Measurements from ENCODE around the gene CAMK2N2.

Gene CAMK2N2

DNA sequence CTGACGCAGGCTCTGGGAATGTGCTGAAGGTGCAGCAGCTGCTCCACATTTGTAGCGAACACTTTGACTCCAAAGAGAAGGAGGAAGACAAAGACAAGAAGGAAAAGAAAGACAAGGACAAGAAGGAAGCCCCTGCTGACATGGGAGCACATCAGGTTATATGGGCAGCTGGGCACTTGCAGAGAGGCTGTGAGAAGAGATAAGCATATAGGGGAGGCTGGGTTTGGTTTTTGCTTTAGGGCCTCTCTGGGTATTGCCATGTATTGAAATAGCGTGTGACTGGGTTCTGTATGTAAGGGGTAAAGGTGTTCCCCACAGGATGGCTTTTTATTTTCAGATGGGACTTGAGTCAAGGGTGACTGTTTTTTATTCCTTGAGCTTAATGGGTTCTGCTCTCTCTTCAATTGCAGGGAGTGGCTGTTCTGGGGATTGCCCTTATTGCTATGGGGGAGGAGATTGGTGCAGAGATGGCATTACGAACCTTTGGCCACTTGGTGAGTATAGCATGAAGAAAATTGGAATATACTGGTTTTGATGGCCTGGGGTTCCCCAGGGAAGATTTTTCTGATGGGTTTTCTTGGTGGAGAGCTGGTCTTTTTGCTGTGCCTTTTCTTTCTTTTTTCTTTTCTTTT, 45.1 kb upstream of the CAMK2N2 start:
- Histone ChIP-seq H3K27ac (ENCODE audit: low read length) (no peak overlapping the region), H3K4me1 (ENCODE audit: low read length) (no peaks in the 10 kb centered on the region), H3K9ac (ENCODE audit: low read length) (no peak overlapping the region), H2AFZ (ENCODE audit: low read length) (no peak overlapping the region), H3K27me3 (replicated peaks; ENCODE audit: insufficient read depth, low read length) (no peaks in the 10 kb centered on the region), H3K4me2 (ENCODE audit: low read depth, low read length) (no peak overlapping the region), H3K9me2 (replicated peaks; ENCODE audit: insufficient read depth, low read length) (no peaks in the 10 kb centered on the region), H3K4me3 (ENCODE audit: low read length) (no peak overlapping the region), H3K36me3 (replicated peaks; ENCODE audit: insufficient read depth, low read length) (peaks cover 64% of the 10 kb centered on the region), H3K79me2 (ENCODE audit: low read length) (peaks cover 36% of the 10 kb centered on the region), H3K9me3 (replicated peaks; ENCODE audit: insufficient read depth, low read length) (no peaks in the 10 kb centered on the region), H3F3A (ENCODE audit: insufficient read depth, low read length) (peaks cover 7% of the 10 kb centered on the region; the same call in 1 of the 2 replicates), H4K20me1 (ENCODE audit: insufficient read depth, low read length) (no peaks in the 10 kb centered on the region)
- TF ChIP-seq EZH2phosphoT487 (IDR thresholded peaks at IDR 0.05; ENCODE audit: low read length) = no peak
- TF ChIP-seq, protein P1, sequence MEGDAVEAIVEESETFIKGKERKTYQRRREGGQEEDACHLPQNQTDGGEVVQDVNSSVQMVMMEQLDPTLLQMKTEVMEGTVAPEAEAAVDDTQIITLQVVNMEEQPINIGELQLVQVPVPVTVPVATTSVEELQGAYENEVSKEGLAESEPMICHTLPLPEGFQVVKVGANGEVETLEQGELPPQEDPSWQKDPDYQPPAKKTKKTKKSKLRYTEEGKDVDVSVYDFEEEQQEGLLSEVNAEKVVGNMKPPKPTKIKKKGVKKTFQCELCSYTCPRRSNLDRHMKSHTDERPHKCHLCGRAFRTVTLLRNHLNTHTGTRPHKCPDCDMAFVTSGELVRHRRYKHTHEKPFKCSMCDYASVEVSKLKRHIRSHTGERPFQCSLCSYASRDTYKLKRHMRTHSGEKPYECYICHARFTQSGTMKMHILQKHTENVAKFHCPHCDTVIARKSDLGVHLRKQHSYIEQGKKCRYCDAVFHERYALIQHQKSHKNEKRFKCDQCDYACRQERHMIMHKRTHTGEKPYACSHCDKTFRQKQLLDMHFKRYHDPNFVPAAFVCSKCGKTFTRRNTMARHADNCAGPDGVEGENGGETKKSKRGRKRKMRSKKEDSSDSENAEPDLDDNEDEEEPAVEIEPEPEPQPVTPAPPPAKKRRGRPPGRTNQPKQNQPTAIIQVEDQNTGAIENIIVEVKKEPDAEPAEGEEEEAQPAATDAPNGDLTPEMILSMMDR (IDR thresholded peaks at IDR 0.05; ENCODE audit: low read length) = no peak
- TF ChIP-seq EZH2 (optimal IDR thresholded peaks at IDR 0.05; ENCODE audit: low read depth, low read length) = no peak
- no peak for DNase-seq

DNA sequence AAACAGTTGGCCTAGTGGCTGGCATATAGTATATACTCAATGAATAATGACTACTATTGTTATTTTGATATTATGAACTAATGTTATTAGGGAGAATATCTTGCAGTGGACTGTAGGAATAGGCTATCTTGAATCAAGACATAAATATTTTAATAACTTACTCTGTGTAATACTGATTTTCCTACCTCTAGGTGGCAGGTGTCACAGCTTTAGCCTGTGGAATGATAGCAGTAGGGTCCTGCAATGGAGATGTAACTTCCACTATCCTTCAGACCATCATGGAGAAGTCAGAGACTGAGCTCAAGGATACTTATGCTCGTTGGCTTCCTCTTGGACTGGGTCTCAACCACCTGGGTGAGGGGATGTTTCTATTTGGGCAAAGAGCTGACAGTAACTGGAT, 44.2 kb upstream of the CAMK2N2 start:
- Histone ChIP-seq H3K9ac (ENCODE audit: low read length) (no peak overlapping the region), H3K4me2 (ENCODE audit: low read depth, low read length) (no peak overlapping the region), H3K36me3 (replicated peaks; ENCODE audit: insufficient read depth, low read length) (peaks cover 67% of the 10 kb centered on the region), H3K27me3 (replicated peaks; ENCODE audit: insufficient read depth, low read length) (no peaks in the 10 kb centered on the region), H3K9me2 (replicated peaks; ENCODE audit: insufficient read depth, low read length) (no peaks in the 10 kb centered on the region), H3K4me3 (ENCODE audit: low read length) (no peak overlapping the region), H3K9me3 (replicated peaks; ENCODE audit: insufficient read depth, low read length) (no peaks in the 10 kb centered on the region), H2AFZ (ENCODE audit: low read length) (no peak overlapping the region), H4K20me1 (ENCODE audit: insufficient read depth, low read length) (no peaks in the 10 kb centered on the region), H3F3A (ENCODE audit: insufficient read depth, low read length) (no peaks in the 10 kb centered on the region), H3K27ac (ENCODE audit: low read length) (no peak overlapping the region), H3K79me2 (ENCODE audit: low read length) (peaks cover 44% of the 10 kb centered on the region), H3K4me1 (ENCODE audit: low read length) (peaks cover 1% of the 10 kb centered on the region)
- TF ChIP-seq EZH2phosphoT487 (IDR thresholded peaks at IDR 0.05; ENCODE audit: low read length) = no peak
- TF ChIP-seq EZH2 (optimal IDR thresholded peaks at IDR 0.05; ENCODE audit: low read depth, low read length) = no peak
- TF ChIP-seq, protein P1 (IDR thresholded peaks at IDR 0.05; ENCODE audit: low read length) = peak; percentile 54
- DNase-seq = no peak

- DNase-seq = no peak
- Histone ChIP-seq H3K27me3 (replicated peaks; ENCODE audit: insufficient read depth, low read length) (0 out of 2 replicates have a peak, but pooled peaks cover 4% of the 10 kb centered on the region), H3K36me3 (replicated peaks; ENCODE audit: insufficient read depth, low read length) (peaks cover 40% of the 10 kb centered on the region), H3K9me3 (replicated peaks; ENCODE audit: insufficient read depth, low read length) (no peaks in the 10 kb centered on the region), H3K27ac (ENCODE audit: low read length) (no peak overlapping the region), H3K4me2 (ENCODE audit: low read depth, low read length) (peak overlapping the region; percentile 96), H3F3A (ENCODE audit: insufficient read depth, low read length) (peaks cover 7% of the 10 kb centered on the region), H3K79me2 (ENCODE audit: low read length) (peaks cover 56% of the 10 kb centered on the region), H3K4me3 (ENCODE audit: low read length) (peak overlapping the region; percentile 92), H2AFZ (ENCODE audit: low read length) (no peak overlapping the region), H3K9ac (ENCODE audit: low read length) (peak overlapping the region; percentile 74; the same call in 1 of the 2 replicates), H4K20me1 (ENCODE audit: insufficient read depth, low read length) (no peaks in the 10 kb centered on the region), H3K9me2 (replicated peaks; ENCODE audit: insufficient read depth, low read length) (no peaks in the 10 kb centered on the region), H3K4me1 (ENCODE audit: low read length) (peaks cover 10% of the 10 kb centered on the region)
- TF ChIP-seq, protein P1 (IDR thresholded peaks at IDR 0.05; ENCODE audit: low read length) = no peak
- TF ChIP-seq EZH2phosphoT487 (IDR thresholded peaks at IDR 0.05; ENCODE audit: low read length) (no peak), EZH2 (optimal IDR thresholded peaks at IDR 0.05; ENCODE audit: low read depth, low read length) (no peak)
These were observed 39.0 kb upstream of the CAMK2N2 start for GRCh38 chr3:184300378-184300720.

Data from MM.1S (cell line).